CD4-positive, alpha-beta T cell (primary cell): Measurements from ENCODE around the gene USP33. TPM values are rescaled to one million over a fixed set of nuclear protein-coding genes. Genes with fewer than 3 reads are reported as not detected.
A peak's percentile ranks its signal among the peaks of the same experiment; 100 is the strongest.

Source experiments
- ATAC-seq: fragments of 200-7000 bp; cut with Tn5 transposase; one replicate; pipeline ENCODE4 v1.10.0; 2022; ENCODE audit warnings: mild to moderate bottlenecking; ENCODE audit not compliant: poor library complexity
- CTCF ChIA-PET: fragments of 350-600 bp; sonication (Branson Sonifier 250); formaldehyde crosslinking; loops from one replicate; lab custom pipeline; 2021; ENCODE audit warnings: antibody characterized with exemption, inconsistent platforms; lab: Charles Lee
- POLR2A ChIA-PET: fragments of 350-600 bp; sonication (Branson Sonifier 250); formaldehyde crosslinking; loops from one replicate; lab custom pipeline; 2021; ENCODE audit warnings: antibody characterized with exemption, inconsistent platforms; lab: Charles Lee
- DNase-seq, 14 experiments: peaks; one replicate each; pipeline ENCODE4 v3.0.0-alpha.2; 2013 to 2020; ENCODE audit warnings: mixed read lengths in 2 of 14
- H3K27ac ChIP-seq, 2 donors: one replicate each; pipeline versions ENCODE4 v1.5.1 to v1.7.0; 2013; ENCODE audit warnings: low read length in 2 of 2, low read depth in 1 of 2, mild to moderate bottlenecking in 1 of 2
- H3K27me3 ChIP-seq, 2 experiments: 1 replicate in 1 of 2; 2 replicates in 1 of 2; pipeline versions ENCODE4 v1.6.1 to v1.7.0; 2013; ENCODE audit warnings: low read length in 2 of 2, control low read depth in 1 of 2, mild to moderate bottlenecking in 1 of 2, moderate library complexity in 1 of 2; ENCODE audit not compliant: insufficient read depth in 2 of 2, control insufficient read depth in 1 of 2
- H3K36me3 ChIP-seq: one replicate; pipeline ENCODE4 v1.6.1; 2013; ENCODE audit warnings: low read length, control low read depth; ENCODE audit not compliant: insufficient read depth
- H3K4me1 ChIP-seq: one replicate; pipeline ENCODE4 v1.6.1; 2013; ENCODE audit warnings: low read length, control low read depth; ENCODE audit not compliant: insufficient read depth
- H3K4me3 ChIP-seq: one replicate; pipeline ENCODE4 v1.5.1; 2013; ENCODE audit warnings: mild to moderate bottlenecking, low read length, moderate library complexity
- H3K9me3 ChIP-seq, 2 experiments: 1 replicate in 1 of 2; 2 replicates in 1 of 2; pipeline versions ENCODE4 v1.6.1 to v1.7.0; 2013; ENCODE audit warnings: low read length in 2 of 2, mild to moderate bottlenecking in 2 of 2, control low read depth in 1 of 2, moderate library complexity in 1 of 2; ENCODE audit not compliant: control insufficient read depth in 1 of 2, insufficient read depth in 1 of 2
- H3K27ac Mint-ChIP-seq: one replicate; pipeline ENCODE4 v1.8.0; 2020; ENCODE audit warnings: mixed read lengths
- H3K27me3 Mint-ChIP-seq: one replicate; pipeline ENCODE4 v1.8.0; 2021; ENCODE audit warnings: mixed read lengths
- H3K36me3 Mint-ChIP-seq: one replicate; pipeline ENCODE4 v1.8.0; 2021; ENCODE audit warnings: low read depth, mixed read lengths
- H3K4me1 Mint-ChIP-seq: one replicate; pipeline ENCODE4 v1.8.0; 2021; ENCODE audit warnings: low read depth, mixed read lengths
- H3K4me3 Mint-ChIP-seq: one replicate; pipeline ENCODE4 v1.8.0; 2020; ENCODE audit warnings: mild to moderate bottlenecking, mixed read lengths
- H3K9me3 Mint-ChIP-seq: one replicate; pipeline ENCODE4 v1.8.0; 2020; ENCODE audit warnings: mixed read lengths
- intact Hi-C, 2 experiments: fragments of 100-400 bp; cut with DNase I in 1 of 2; cut with micrococcal nuclease in 1 of 2; formaldehyde crosslinking; loops; one replicate each; pipeline versions ENCODE4 v1.15.1 to v1.9.0; 2023 to 2025; cut with DNase I, micrococcal nuclease
- total RNA-seq, 174 experiments: library from RNA in 2 of 174; stranded (reverse) in 2 of 174; gene quantifications; one replicate each; pipeline ENCODE4 v1.2.3 and lab custom pipeline; 2021 to 2026
- TF ChIP-seq, protein P1 (sequence below): fragments of 200-600 bp; IDR thresholded peaks from one replicate; pipeline ENCODE4 v1.8.0; 2022; ENCODE audit warnings: antibody characterized with exemption, mild to moderate bottlenecking

USP33 gene
- total RNA-seq, 2 experiments from 2014 or later, result 69.7 to 71.6 TPM

DNA sequence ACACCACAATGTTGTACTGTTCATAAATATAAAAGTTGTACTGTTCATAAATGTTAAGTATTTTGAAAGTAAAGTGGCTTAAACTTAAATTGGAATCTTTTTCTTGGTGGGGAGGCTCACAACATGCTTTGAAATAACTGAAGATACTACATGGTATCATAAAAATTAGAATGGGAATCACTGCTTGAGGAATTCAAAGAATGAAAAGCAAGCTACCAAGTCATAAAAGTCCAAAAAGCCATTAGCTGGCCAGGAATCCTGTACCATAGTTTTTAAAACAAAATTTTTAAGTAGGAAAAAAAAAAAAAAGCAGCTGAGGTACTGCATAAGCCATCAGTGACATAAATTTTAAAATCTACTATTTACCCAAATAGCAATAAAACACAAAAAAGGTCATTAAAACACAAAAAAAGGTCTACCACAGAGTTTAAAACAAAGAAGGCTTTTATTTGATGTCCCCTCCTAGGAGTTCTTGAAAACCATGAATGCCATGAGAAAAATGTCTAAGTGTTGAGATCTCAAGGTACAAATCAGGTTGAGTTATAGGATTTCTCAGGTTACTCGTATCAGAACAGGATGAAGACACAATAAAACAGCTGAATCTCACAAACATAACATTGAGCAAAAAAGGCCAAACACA is 85.8 kb downstream of the USP33 start:
- CTCF ChIA-PET, result no interaction called here
- no peak overlapping the region for H3K4me3 ChIP-seq
- Mint-ChIP-seq H3K4me3 (peak overlapping the region; percentile 39), H3K9me3 (no peaks in the 10 kb centered on the region), H3K36me3 (peaks cover 20% of the 10 kb centered on the region), H3K4me1 (peaks cover 78% of the 10 kb centered on the region), H3K27ac (peak overlapping the region; percentile 5), H3K27me3 (no peaks in the 10 kb centered on the region)
- no peaks in the 10 kb centered on the region for H3K27me3 ChIP-seq
- TF ChIP-seq, protein P1, sequence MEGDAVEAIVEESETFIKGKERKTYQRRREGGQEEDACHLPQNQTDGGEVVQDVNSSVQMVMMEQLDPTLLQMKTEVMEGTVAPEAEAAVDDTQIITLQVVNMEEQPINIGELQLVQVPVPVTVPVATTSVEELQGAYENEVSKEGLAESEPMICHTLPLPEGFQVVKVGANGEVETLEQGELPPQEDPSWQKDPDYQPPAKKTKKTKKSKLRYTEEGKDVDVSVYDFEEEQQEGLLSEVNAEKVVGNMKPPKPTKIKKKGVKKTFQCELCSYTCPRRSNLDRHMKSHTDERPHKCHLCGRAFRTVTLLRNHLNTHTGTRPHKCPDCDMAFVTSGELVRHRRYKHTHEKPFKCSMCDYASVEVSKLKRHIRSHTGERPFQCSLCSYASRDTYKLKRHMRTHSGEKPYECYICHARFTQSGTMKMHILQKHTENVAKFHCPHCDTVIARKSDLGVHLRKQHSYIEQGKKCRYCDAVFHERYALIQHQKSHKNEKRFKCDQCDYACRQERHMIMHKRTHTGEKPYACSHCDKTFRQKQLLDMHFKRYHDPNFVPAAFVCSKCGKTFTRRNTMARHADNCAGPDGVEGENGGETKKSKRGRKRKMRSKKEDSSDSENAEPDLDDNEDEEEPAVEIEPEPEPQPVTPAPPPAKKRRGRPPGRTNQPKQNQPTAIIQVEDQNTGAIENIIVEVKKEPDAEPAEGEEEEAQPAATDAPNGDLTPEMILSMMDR, result no peak
- H3K9me3 ChIP-seq, result no peaks in the 10 kb centered on the region
- intact Hi-C loops, result no loop called here
- POLR2A ChIA-PET, result interaction anchor here (1.2 to 2.2 kb wide), 2 partner anchors 9 to 305 kb away, joined by 3 to 8 read pairs; partner anchors contain the start of genes FUBP1 and ZZZ3
- peaks cover 13% of the 10 kb centered on the region for H3K4me1 ChIP-seq
- no peak overlapping the region for H3K27ac ChIP-seq
- no peak for ATAC-seq
- H3K36me3 ChIP-seq, result peaks cover 8% of the 10 kb centered on the region
- no peak for DNase-seq

DNA sequence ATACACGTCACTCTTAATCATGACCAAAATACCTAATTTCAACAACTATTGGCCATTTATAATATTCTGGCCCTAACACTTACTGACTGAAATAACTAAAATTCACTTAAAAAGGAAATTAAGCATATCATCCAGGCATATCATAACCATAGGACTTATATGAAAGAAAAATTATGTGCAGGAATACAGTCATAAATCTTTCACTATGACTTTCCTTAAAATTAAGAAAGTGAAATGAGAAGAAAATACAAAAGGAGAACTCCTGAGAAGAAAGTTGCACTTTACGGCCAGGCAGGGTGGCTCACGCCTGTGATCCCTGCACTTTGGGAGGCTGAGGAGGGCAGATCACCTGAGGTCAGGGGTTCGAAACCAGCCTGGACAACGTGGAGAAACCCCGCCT is 86.6 kb downstream of the USP33 start:
- H3K9me3 ChIP-seq, result no peaks in the 10 kb centered on the region
- Mint-ChIP-seq H3K27ac (peak overlapping the region; percentile 33), H3K9me3 (no peaks in the 10 kb centered on the region), H3K4me3 (no peak overlapping the region), H3K4me1 (peaks cover 78% of the 10 kb centered on the region), H3K27me3 (no peaks in the 10 kb centered on the region), H3K36me3 (peaks cover 16% of the 10 kb centered on the region)
- H3K27me3 ChIP-seq, result no peaks in the 10 kb centered on the region
- no peak overlapping the region for H3K27ac ChIP-seq
- no peak overlapping the region for H3K4me3 ChIP-seq
- DNase-seq (no peak), ATAC-seq (no peak)
- intact Hi-C loops, result no loop called here
- peaks cover 8% of the 10 kb centered on the region for H3K36me3 ChIP-seq
- ChIA-PET POLR2A (interaction anchor here (2.2 kb wide), 1 partner anchor 10 kb away, joined by 8 read pairs; the partner anchor contains the start of gene ZZZ3), CTCF (no interaction called here)
- TF ChIP-seq, protein P1, result no peak
- H3K4me1 ChIP-seq, result peaks cover 13% of the 10 kb centered on the region

DNA sequence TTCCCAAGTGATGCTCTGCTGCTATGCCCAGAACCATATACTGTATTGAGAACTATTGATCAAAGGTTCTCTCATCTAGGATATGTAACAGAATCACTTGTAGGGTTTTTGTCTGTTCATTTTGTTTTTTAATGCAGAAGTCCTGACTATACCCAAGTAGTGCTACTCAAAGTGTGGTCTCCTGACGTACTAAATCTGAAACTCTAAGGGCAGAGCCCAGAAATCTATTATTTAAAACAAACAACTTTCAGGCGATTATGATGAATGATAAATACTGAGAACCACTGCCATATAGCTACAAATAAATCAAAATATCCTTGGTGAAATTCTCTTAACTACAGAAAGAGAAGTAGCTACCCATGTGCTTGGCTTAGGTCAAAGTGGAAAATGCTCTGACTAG is 87.3 kb downstream of the USP33 start:
- no peaks in the 10 kb centered on the region for H3K9me3 ChIP-seq
- peaks cover 8% of the 10 kb centered on the region for H3K36me3 ChIP-seq
- intact Hi-C loops, result no loop called here
- Mint-ChIP-seq H3K4me1 (peaks cover 76% of the 10 kb centered on the region), H3K36me3 (peaks cover 16% of the 10 kb centered on the region), H3K4me3 (no peak overlapping the region), H3K27ac (peak overlapping the region; percentile 33), H3K9me3 (no peaks in the 10 kb centered on the region), H3K27me3 (no peaks in the 10 kb centered on the region)
- H3K4me1 ChIP-seq, result peaks cover 13% of the 10 kb centered on the region
- H3K27ac ChIP-seq, result no peak overlapping the region
- DNase-seq (no peak), ATAC-seq (no peak)
- H3K4me3 ChIP-seq, result no peak overlapping the region
- H3K27me3 ChIP-seq, result no peaks in the 10 kb centered on the region
- ChIA-PET CTCF (interaction anchor here (0.7 kb wide), 1 partner anchor 11 kb away, joined by 3 read pairs; no protein-coding TSS in a partner anchor), POLR2A (interaction anchor here (2.2 kb wide), 1 partner anchor 11 kb away, joined by 8 read pairs; the partner anchor contains the start of gene ZZZ3)
- TF ChIP-seq, protein P1, result no peak
